HEK293 (cell line): ENCODE results near the gene CEACAM6.

Source experiments
- CTCF ChIP-seq: fragments of 450-650 bp; formaldehyde crosslinking; IDR thresholded peaks from 2 replicates; pipeline ENCODE4 v1.5.1; 2016; ENCODE audit warnings: missing biosample characterization, missing genetic modification characterization
- ELK4 ChIP-seq: IDR thresholded peaks from 2 replicates; pipeline ENCODE4 v1.6.1; 2011; ENCODE audit warnings: mild to moderate bottlenecking, low read depth, low read length, borderline replicate concordance
- PRDM1 ChIP-seq: fragments of 450-650 bp; formaldehyde crosslinking; IDR thresholded peaks from 2 replicates; pipeline ENCODE4; 2016; ENCODE audit warnings: missing biosample characterization, missing genetic modification characterization
- REST ChIP-seq: fragments of 450-650 bp; formaldehyde crosslinking; IDR thresholded peaks from 2 replicates; pipeline ENCODE4 v1.5.1; 2016; ENCODE audit warnings: missing biosample characterization, missing genetic modification characterization
- YY1 ChIP-seq: fragments of 450-650 bp; formaldehyde crosslinking; IDR thresholded peaks from 2 replicates; pipeline ENCODE4 v1.5.1; 2018; ENCODE audit warnings: missing biosample characterization, missing genetic modification characterization
- ZBTB11 ChIP-seq: fragments of 450-650 bp; formaldehyde crosslinking; conservative IDR thresholded peaks from 2 replicates; pipeline ENCODE4 v1.5.1; 2016; ENCODE audit warnings: low read depth, missing biosample characterization, missing genetic modification characterization
- ZBTB44 ChIP-seq: fragments of 450-650 bp; IDR thresholded peaks from 2 replicates; pipeline ENCODE4 v1.5.1; 2018; ENCODE audit warnings: missing biosample characterization, mild to moderate bottlenecking, missing genetic modification characterization
- ZNF146 ChIP-seq: fragments of 450-650 bp; formaldehyde crosslinking; IDR thresholded peaks from 2 replicates; pipeline ENCODE4 v1.5.1; 2016; ENCODE audit warnings: missing biosample characterization, missing genetic modification characterization
- ZNF280C ChIP-seq: fragments of 450-650 bp; formaldehyde crosslinking; IDR thresholded peaks from 2 replicates; pipeline ENCODE4 v1.5.1; 2016; ENCODE audit warnings: missing biosample characterization, missing genetic modification characterization
- ZNF335 ChIP-seq: fragments of 450-650 bp; formaldehyde crosslinking; conservative IDR thresholded peaks from 2 replicates; pipeline ENCODE4 v1.5.1; 2016; ENCODE audit warnings: missing biosample characterization, missing genetic modification characterization
- ZNF623 ChIP-seq: fragments of 450-650 bp; formaldehyde crosslinking; IDR thresholded peaks from 2 replicates; pipeline ENCODE4 v1.5.1; 2016; ENCODE audit warnings: missing biosample characterization, missing genetic modification characterization

- TF ChIP-seq ZBTB11 (no peak), CTCF (tag by site-specific recombination) (no peak), ZNF146 (no peak), ZBTB44 (tag by site-specific recombination) (no peak), REST (tag by site-specific recombination) (no peak), PRDM1 (tag by site-specific recombination) (no peak), YY1 (tag by site-specific recombination) (no peak), ZNF335 (tag by site-specific recombination) (no peak), ZNF280C (no peak), ZNF623 (tag by site-specific recombination) (no peak), ELK4 (no peak)
Measured at GRCh38 chr19:41811981-41812380, 56.7 kb downstream of the CEACAM6 start.
